HepG2 (cell line): ENCODE measurements around the gene GATA5. TPM values are rescaled to one million over a fixed set of nuclear protein-coding genes. Genes with fewer than 3 reads are reported as not detected.
A peak's percentile ranks its signal among the peaks of the same experiment; 100 is the strongest.

Source experiments
- ATAC-seq: fragments of 200-7000 bp; cut with Tn5 transposase; 3 replicates; pipeline ENCODE4 v1.9.1; 2020; ENCODE audit warnings: mild to moderate bottlenecking, moderate library complexity
- BruUV-seq: library from RNA; stranded (reverse); fragments of 400-500 nt; replicated peaks from 2 replicates; lab custom pipeline; 2021; lab: Mats Ljungman, UMichigan
- CTCF ChIA-PET: fragments of 300-600 bp; formaldehyde crosslinking; extraction: SDS; loops from one replicate; lab custom pipeline; 2021; ENCODE audit warnings: low total read pairs, inconsistent platforms, low intra/inter-chr PET ratio; lab: Yijun Ruan, JAX
- POLR2A ChIA-PET: fragments of 350-600 bp; sonication (Branson Sonifier 250); formaldehyde crosslinking; loops from one replicate; lab custom pipeline; 2020; ENCODE audit warnings: antibody characterized with exemption, inconsistent platforms; lab: Yijun Ruan, JAX
- DNase-seq: peaks from one replicate; pipeline ENCODE4 v3.0.0-alpha.2; 2015; ENCODE audit warnings: low spot score
- FAIRE-seq: peaks from 3 replicates; lab custom pipeline; 2011; peaks lifted over from hg19 to GRCh38; lab: Jason Lieb, UNC
- H2AFZ ChIP-seq: one replicate; pipeline ENCODE4 v1.6.1; 2011; ENCODE audit warnings: low read length, inconsistent platforms
- H3K27ac ChIP-seq: fragments of 300-600 bp; 3 replicates; pipeline ENCODE4 v1.8.0; 2011; ENCODE audit warnings: mixed run types, mild to moderate bottlenecking, mixed read lengths, low read length, inconsistent platforms; ENCODE audit not compliant: insufficient read depth; ENCODE audit errors: extremely low read length
- H3K27me3 ChIP-seq, 2 experiments: fragments of 200-600 bp in 1 of 2; 2 replicates in 1 of 2; 3 replicates in 1 of 2; pipeline versions ENCODE4 v1.6.0 to v1.8.0; 2011; ENCODE audit warnings: low read length in 2 of 2, mild to moderate bottlenecking in 2 of 2, moderate library complexity in 2 of 2, inconsistent platforms in 1 of 2; ENCODE audit not compliant: insufficient read depth in 2 of 2, control insufficient read depth in 1 of 2
- H3K36me3 ChIP-seq, 2 experiments: fragments of 200-600 bp in 1 of 2; replicated peaks in 1 of 2; 2 replicates in 1 of 2; 3 replicates in 1 of 2; pipeline versions ENCODE4 v1.5.1 to v1.8.0; 2011; ENCODE audit warnings: low read length in 2 of 2, inconsistent platforms in 1 of 2; ENCODE audit not compliant: insufficient read depth in 2 of 2, control insufficient read depth in 1 of 2
- H3K4me1 ChIP-seq: 2 replicates; pipeline ENCODE4 v1.5.1; 2012; ENCODE audit warnings: low read length, inconsistent platforms; ENCODE audit not compliant: insufficient read depth
- H3K4me2 ChIP-seq: 2 replicates; pipeline ENCODE4 v1.6.0; 2011; ENCODE audit warnings: low read depth, low read length, inconsistent platforms
- H3K4me3 ChIP-seq, 3 experiments: fragments of 200-600 bp in 1 of 3; sonication (generic), shearing (Covaris generic) in 1 of 3; replicated peaks in 1 of 3; 2 replicates each; pipeline ENCODE4 v1.5.1; 2011 to 2016; ENCODE audit warnings: low read length in 3 of 3, inconsistent platforms in 2 of 3, low read depth in 2 of 3, mild to moderate bottlenecking in 2 of 3, control low read depth in 1 of 3, mixed read lengths in 1 of 3; ENCODE audit not compliant: insufficient read depth in 1 of 3
- H3K79me2 ChIP-seq: one replicate; pipeline ENCODE4 v1.6.1; 2011; ENCODE audit warnings: low read length, inconsistent platforms; ENCODE audit not compliant: insufficient read depth
- H3K9ac ChIP-seq: 2 replicates; pipeline ENCODE4 v1.6.0; 2011; ENCODE audit warnings: mild to moderate bottlenecking, low read depth, low read length, inconsistent platforms; ENCODE audit not compliant: insufficient read depth
- H3K9me3 ChIP-seq: 2 replicates; pipeline ENCODE4 v1.5.1; 2012; ENCODE audit warnings: mild to moderate bottlenecking, low read length
- H4K20me1 ChIP-seq: 2 replicates; pipeline ENCODE4 v1.6.0; 2011; ENCODE audit warnings: inconsistent platforms, mild to moderate bottlenecking, low read length, moderate library complexity; ENCODE audit not compliant: insufficient read depth
- AHR ChIP-seq: IDR thresholded peaks from 2 replicates; pipeline ENCODE4 v1.6.1; 2018; ENCODE audit warnings: missing genetic modification reagents, missing compliant biosample characterization
- FOXP1 ChIP-seq, 2 experiments: fragments of 450-650 bp in 1 of 2; IDR thresholded peaks; 2 replicates each; pipeline ENCODE4 v1.6.1; 2017 to 2018; ENCODE audit warnings: antibody characterized with exemption in 1 of 2
- MXI1 ChIP-seq: IDR thresholded peaks from 3 replicates; pipeline ENCODE4 v1.6.1; 2012; ENCODE audit warnings: low read depth, low read length, inconsistent platforms, borderline replicate concordance
- PCBP1 ChIP-seq: fragments of 200-400 bp; formaldehyde crosslinking; IDR thresholded peaks from 2 replicates; pipeline ENCODE4 v1.6.1; 2017; ENCODE audit warnings: mild to moderate bottlenecking, low read depth, low read length, borderline replicate concordance
- PCBP2 ChIP-seq: fragments of 200-400 bp; formaldehyde crosslinking; optimal IDR thresholded peaks from 2 replicates; pipeline ENCODE3; 2018; ENCODE audit warnings: low read length, low read depth; ENCODE audit not compliant: poor library complexity, severe bottlenecking
- ZBTB7A ChIP-seq: sonication (generic); formaldehyde crosslinking; IDR thresholded peaks from 2 replicates; pipeline ENCODE4 v1.8.0; 2022; ENCODE audit warnings: mild to moderate bottlenecking, missing genetic modification reagents
- WGBS: methylation state at CpG from one replicate; pipeline ENCODE4 v1.1.6; 2017; ENCODE audit warnings: low lambda C conversion rate; 5-methylcytosine and 5-hydroxymethylcytosine counted together
- in situ Hi-C: cut with HindIII; loops from 2 replicates; pipeline ENCODE4 v1.10.0; 2017; ENCODE audit warnings: low pct_unique_long_range_greater_than_20kb; ENCODE audit not compliant: extremely low pct_ligation_motif_present
- intact Hi-C: fragments of 100-400 bp; cut with micrococcal nuclease; formaldehyde crosslinking; loops from one replicate; pipeline ENCODE4 v1.10.0; 2022; ENCODE audit not compliant: unreplicated experiment
- polyA plus RNA-seq, 8 experiments: library from polyadenylated mRNA; depleted of rRNA in 3 of 8; stranded (reverse) in 7 of 8; unstranded in 1 of 8; fragments of >200 nt; fragmentation: Illumina TruSeq in 4 of 8; extraction: Trizol in 4 of 8; gene quantifications; 2 replicates each; pipeline versions ENCODE4 v1.2.1 to v1.2.3, GENCODE V29; 2011 to 2016; ENCODE audit warnings: low read depth in 4 of 8, missing spikeins in 1 of 8, mixed read lengths in 1 of 8; ENCODE audit not compliant: insufficient read depth in 1 of 8
- total RNA-seq, 5 experiments: library from RNA; depleted of rRNA; stranded (reverse); fragments of >200 nt; fragmentation: Illumina TruSeq; extraction: Trizol; gene quantifications; 2 replicates each; pipeline ENCODE4 v1.2.3, GENCODE V29; 2016; ENCODE audit warnings: low read depth in 1 of 5
- TF ChIP-seq, protein P1 (sequence below): fragments of 450-650 bp; IDR thresholded peaks from 2 replicates; pipeline ENCODE4 v1.6.1; 2017

Gene GATA5
- total and polyA plus RNA-seq, 2 of the 13 experiments (the other 11 are each of a cell fraction or from before 2014, with no cell fraction given): 0.12 to 0.20 TPM

DNA sequence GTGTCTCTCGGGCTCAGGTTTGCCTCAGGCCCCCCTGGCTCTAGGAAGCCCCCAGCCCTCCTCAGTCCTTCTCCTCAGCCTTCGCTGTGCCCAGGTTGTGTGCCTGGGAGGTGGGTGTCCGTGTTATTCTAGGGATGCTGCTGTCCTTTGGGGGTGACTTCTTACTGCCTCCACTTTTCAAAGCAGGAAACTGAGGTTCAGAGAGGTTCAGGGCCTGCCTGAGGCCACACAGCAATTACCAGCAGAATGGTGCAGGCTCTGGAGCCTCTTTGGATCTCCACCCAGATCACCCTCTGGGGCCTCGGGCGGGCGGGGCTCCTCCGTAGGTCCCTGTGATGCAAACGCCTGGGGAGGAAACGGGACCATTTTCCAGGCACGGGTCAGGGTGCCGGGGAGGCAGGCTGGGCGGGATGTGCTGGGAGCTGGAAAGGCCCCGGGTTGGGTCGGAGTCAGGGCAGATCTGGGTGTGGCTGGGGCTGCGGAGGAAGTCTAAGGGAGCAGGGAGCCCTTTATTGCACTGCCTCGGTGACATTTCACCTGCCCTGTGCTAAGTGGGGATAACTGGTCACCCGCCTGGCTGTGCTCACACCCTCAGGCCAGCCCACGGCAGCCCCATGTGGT is 23.2 kb downstream of the GATA5 start (continued):
- no peak for TF ChIP-seq MXI1
- TF ChIP-seq, all 625 proteins: peak for 2

DNA sequence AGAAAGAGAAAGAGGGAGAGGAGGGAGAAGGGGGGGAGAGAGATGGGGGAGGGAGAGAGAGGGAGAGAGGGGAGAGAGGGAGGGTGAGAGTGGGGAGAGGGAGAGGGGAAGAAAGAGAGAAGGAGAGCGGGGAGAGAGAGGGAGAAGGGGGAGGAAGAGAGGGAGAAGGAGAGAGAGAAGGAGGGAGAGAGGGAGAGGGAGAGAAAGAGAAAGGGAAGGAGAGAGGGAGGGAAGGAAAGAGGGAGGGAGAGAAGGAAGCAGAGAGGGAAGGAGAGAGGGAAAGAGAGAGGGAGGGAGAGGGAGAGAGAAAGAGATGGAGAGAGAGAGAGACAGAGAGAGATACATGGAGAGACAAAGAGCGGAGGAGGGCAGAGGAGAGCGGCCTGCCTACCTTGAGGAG is 23.8 kb downstream of the GATA5 start:
- WGBS: 79% methylated on average over 3 of the region's 3 CpGs
- no peak overlapping the region for H2AFZ ChIP-seq
- BruUV-seq: no TSS peak
- ATAC-seq: no peak
- intact Hi-C loops: no loop called here
- no peaks in the 10 kb centered on the region for H3K79me2 ChIP-seq
- no peaks in the 10 kb centered on the region; the same call in 1 of the 2 replicates for H4K20me1 ChIP-seq
- CTCF ChIA-PET: no interaction called here
- H3K4me2 ChIP-seq: no peak overlapping the region
- in situ Hi-C loops: no loop called here
- no peak for FAIRE-seq
- DNase-seq: no peak
- no peaks in the 10 kb centered on the region for H3K36me3 ChIP-seq
- H3K9ac ChIP-seq: no peak overlapping the region
- POLR2A ChIA-PET: no interaction called here
- TF ChIP-seq PCBP2 (peak; percentile 92), ZBTB7A (CRISPR knock-in tag) (no peak), FOXP1 (IDR thresholded peaks at IDR 0.05) (0 out of 2 replicates have a peak, but pooled peaks have one; percentile 11), FOXP1 (CRISPR knock-in tag; IDR thresholded peaks at IDR 0.05) (no peak), PCBP1 (peak; percentile 34; the same call in 1 of the 2 replicates), AHR (CRISPR knock-in tag) (no peak)
- TF ChIP-seq, protein P1, sequence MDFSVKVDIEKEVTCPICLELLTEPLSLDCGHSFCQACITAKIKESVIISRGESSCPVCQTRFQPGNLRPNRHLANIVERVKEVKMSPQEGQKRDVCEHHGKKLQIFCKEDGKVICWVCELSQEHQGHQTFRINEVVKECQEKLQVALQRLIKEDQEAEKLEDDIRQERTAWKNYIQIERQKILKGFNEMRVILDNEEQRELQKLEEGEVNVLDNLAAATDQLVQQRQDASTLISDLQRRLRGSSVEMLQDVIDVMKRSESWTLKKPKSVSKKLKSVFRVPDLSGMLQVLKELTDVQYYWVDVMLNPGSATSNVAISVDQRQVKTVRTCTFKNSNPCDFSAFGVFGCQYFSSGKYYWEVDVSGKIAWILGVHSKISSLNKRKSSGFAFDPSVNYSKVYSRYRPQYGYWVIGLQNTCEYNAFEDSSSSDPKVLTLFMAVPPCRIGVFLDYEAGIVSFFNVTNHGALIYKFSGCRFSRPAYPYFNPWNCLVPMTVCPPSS: 0 out of 2 replicates have a peak, but pooled peaks have one; percentile 78
- no peak overlapping the region for H3K4me3 ChIP-seq
- H3K27me3 ChIP-seq: peaks cover 38 to 79% of the 10 kb centered on the region in 2 experiments
- H3K4me1 ChIP-seq: no peaks in the 10 kb centered on the region
- no peaks in the 10 kb centered on the region for H3K9me3 ChIP-seq
- H3K27ac ChIP-seq: no peak overlapping the region
